K562 (cell line): ENCODE measurements around the gene CASP2. TPM values are rescaled to one million over a fixed set of nuclear protein-coding genes. Genes with fewer than 3 reads are reported as not detected.
A peak's percentile ranks its signal among the peaks of the same experiment; 100 is the strongest.

Experiments
- ATAC-seq: fragments of 200-7000 bp; cut with Tn5 transposase; 3 replicates; pipeline ENCODE4 v1.9.1; 2020; ENCODE audit warnings: moderate library complexity
- BruUV-seq: library from RNA; stranded (reverse); fragments of 400-500 nt; replicated peaks from 2 replicates; lab custom pipeline; 2021; lab: Mats Ljungman, UMichigan
- CTCF ChIA-PET: fragments of 300-600 bp; formaldehyde crosslinking; extraction: SDS; loops from one replicate; lab custom pipeline; 2021; ENCODE audit warnings: low intra/inter-chr PET ratio; lab: Yijun Ruan, JAX
- POLR2A ChIA-PET: fragments of 300-600, 350-650 bp; sonication (Branson Sonifier 250); formaldehyde crosslinking; extraction: SDS; loops from one replicate; lab custom pipeline; 2021; ENCODE audit warnings: antibody characterized with exemption, inconsistent platforms; lab: Yijun Ruan, JAX
- DNase-seq, 4 experiments: peaks; one replicate each; pipeline versions ENCODE4 v3.0.0 to v3.0.0-alpha.2; 2011 to 2018; ENCODE audit warnings: low spot score in 3 of 4, mixed read lengths in 3 of 4; ENCODE audit errors: extremely low read depth in 1 of 4
- FAIRE-seq: peaks from 2 replicates; lab custom pipeline; 2011; peaks lifted over from hg19 to GRCh38; lab: Jason Lieb, UNC
- H2AFZ ChIP-seq: 2 replicates; pipeline ENCODE4 v1.6.0; 2011; ENCODE audit warnings: low read depth, low read length, control low read depth, inconsistent platforms
- H3K27ac ChIP-seq: fragments of 200-600 bp; 3 replicates; pipeline ENCODE4 v1.8.0; 2011; ENCODE audit warnings: low read depth, mild to moderate bottlenecking, control low read depth, inconsistent platforms, low read length, moderate library complexity, mixed read lengths; ENCODE audit errors: extremely low read depth
- H3K27me3 ChIP-seq, 2 experiments: fragments of 300-600 bp in 1 of 2; 2 replicates in 1 of 2; 3 replicates in 1 of 2; pipeline versions ENCODE4 v1.6.0 to v1.8.0; 2011; ENCODE audit warnings: inconsistent platforms in 2 of 2, low read length in 2 of 2, mild to moderate bottlenecking in 1 of 2, mixed read lengths in 1 of 2, moderate library complexity in 1 of 2; ENCODE audit not compliant: control insufficient read depth in 2 of 2, insufficient read depth in 2 of 2
- H3K36me3 ChIP-seq: fragments of 300-600 bp; 3 replicates; pipeline ENCODE4 v1.8.0; 2011; ENCODE audit warnings: mild to moderate bottlenecking, low read length, inconsistent platforms; ENCODE audit not compliant: control insufficient read depth, insufficient read depth
- H3K4me1 ChIP-seq, 2 experiments: fragments of 200-600 bp in 1 of 2; replicated peaks in 1 of 2; 2 replicates in 1 of 2; 3 replicates in 1 of 2; pipeline versions ENCODE4 v1.5.1 to v1.8.0; 2011; ENCODE audit warnings: inconsistent platforms in 2 of 2, low read length in 2 of 2, mild to moderate bottlenecking in 1 of 2, mixed read lengths in 1 of 2, moderate library complexity in 1 of 2; ENCODE audit not compliant: control insufficient read depth in 2 of 2, insufficient read depth in 2 of 2
- H3K4me2 ChIP-seq: 2 replicates; pipeline ENCODE4 v1.6.1; 2011; ENCODE audit warnings: low read length, control low read depth, inconsistent platforms, mixed read lengths; ENCODE audit not compliant: insufficient read depth
- H3K4me3 ChIP-seq: fragments of 200-600 bp; sonication (generic), shearing (Covaris generic); 2 replicates; pipeline ENCODE4 v1.5.1; 2016; ENCODE audit warnings: control low read depth, inconsistent platforms
- H3K79me2 ChIP-seq: fragments of 200-600 bp; 3 replicates; pipeline ENCODE4 v1.8.0; 2011; ENCODE audit warnings: low read length, inconsistent platforms; ENCODE audit not compliant: control insufficient read depth, insufficient read depth
- H3K9ac ChIP-seq, 2 experiments: 2 replicates each; pipeline versions ENCODE4 v1.6.0 to v1.6.1; 2011; ENCODE audit warnings: low read depth in 2 of 2, low read length in 2 of 2, control low read depth in 1 of 2, inconsistent platforms in 1 of 2, mild to moderate bottlenecking in 1 of 2, mixed read lengths in 1 of 2; ENCODE audit not compliant: insufficient read depth in 1 of 2
- H3K9me1 ChIP-seq: one replicate; pipeline ENCODE4 v1.6.0; 2011; ENCODE audit warnings: inconsistent platforms, mild to moderate bottlenecking, low read length, moderate library complexity; ENCODE audit not compliant: control insufficient read depth, insufficient read depth
- H3K9me3 ChIP-seq: replicated peaks from 2 replicates; pipeline ENCODE4 v1.5.1; 2011; ENCODE audit warnings: low read depth, low read length, inconsistent platforms; ENCODE audit not compliant: control insufficient read depth, insufficient read depth
- H4K20me1 ChIP-seq: replicated peaks from 2 replicates; pipeline ENCODE4 v1.6.1; 2011; ENCODE audit warnings: low read length, inconsistent platforms, mixed read lengths; ENCODE audit not compliant: control insufficient read depth, insufficient read depth
- HNRNPK ChIP-seq: fragments of 200-400 bp; formaldehyde crosslinking; IDR thresholded peaks from one replicate; pipeline ENCODE4 v1.6.1; 2018; ENCODE audit warnings: mild to moderate bottlenecking, low read depth, low read length; ENCODE audit not compliant: poor library complexity, severe bottlenecking
- NFYB ChIP-seq: IDR thresholded peaks from 2 replicates; pipeline ENCODE4 v1.6.1; 2011; ENCODE audit warnings: mild to moderate bottlenecking, moderate library complexity; ENCODE audit not compliant: insufficient read length; ENCODE audit errors: extremely low read depth
- SMARCE1 ChIP-seq: fragments of 450-650 bp; IDR thresholded peaks from 2 replicates; pipeline ENCODE4 v1.7.1; 2016; ENCODE audit warnings: mild to moderate bottlenecking
- THRA ChIP-seq: fragments of 450-650 bp; IDR thresholded peaks from 2 replicates; pipeline ENCODE4 v1.6.1; 2017; ENCODE audit warnings: mild to moderate bottlenecking, moderate library complexity
- TRIM25 ChIP-seq: fragments of 450-650 bp; IDR thresholded peaks from 2 replicates; pipeline ENCODE4 v1.7.0; 2016; ENCODE audit warnings: borderline replicate concordance
- WGBS: fragments of 100-300 bp; shearing (Covaris generic); methylation state at CpG from one replicate; pipeline ENCODE4 v1.1.6; 2016; ENCODE audit warnings: low coverage, mixed read lengths; ENCODE audit not compliant: insufficient coverage; ENCODE audit errors: missing lambda C conversion rate; 5-methylcytosine and 5-hydroxymethylcytosine counted together
- in situ Hi-C: fragments of 300-500 bp; cut with MboI; formaldehyde crosslinking; loops from 4 replicates; pipeline ENCODE4 v1.15.0; 2018; ENCODE audit warnings: inconsistent platforms, mixed read lengths
- intact Hi-C: fragments of 100-400 bp; cut with micrococcal nuclease; formaldehyde crosslinking; loops from 2 replicates; pipeline ENCODE4 v1.14.2; 2022
- polyA plus RNA-seq, 8 experiments: library from polyadenylated mRNA; depleted of rRNA in 4 of 8; stranded (reverse) in 5 of 8; unstranded in 3 of 8; fragments of >200 nt; fragmentation: Nextera tagmentation in 2 of 8; fragmentation: Illumina TruSeq in 1 of 8; extraction: Ambion mirVana in 2 of 8; extraction: Trizol in 1 of 8; gene quantifications; 2 replicates each; pipeline versions ENCODE4 v1.2.1 to v1.2.3, GENCODE V29; 2011 to 2014; ENCODE audit warnings: inconsistent platforms in 1 of 8, missing spikeins in 1 of 8
- total RNA-seq, 7 experiments: library from RNA; depleted of rRNA in 6 of 7; stranded (reverse); fragments of >200 nt in 6 of 7; fragmentation: Illumina TruSeq in 2 of 7; extraction: Trizol in 2 of 7; gene quantifications; 2 replicates each; pipeline versions ENCODE4 v1.2.1 to v1.2.3, GENCODE V29; 2011 to 2021; ENCODE audit warnings: low replicate concordance in 1 of 7

Gene CASP2
- total and polyA plus RNA-seq, 9 of the 15 experiments (the other 6 are each of a cell fraction or from before 2014, with no cell fraction given) = 18.8 to 64.9 (median 24.1) TPM

GRCh38 chr7:143248761-143249354 is 39.3 kb upstream of the CASP2 start:
- intact Hi-C loops = no loop called here
- Histone ChIP-seq H3K27ac (no peak overlapping the region), H3K4me3 (no peak overlapping the region), H4K20me1 (no peaks in the 10 kb centered on the region), H2AFZ (no peak overlapping the region), H3K9me1 (no peaks in the 10 kb centered on the region), H3K9me3 (peaks cover 12% of the 10 kb centered on the region; the same call in 1 of the 2 replicates), H3K9ac (no peak overlapping the region)
- ATAC-seq = peak; percentile 20; the same call in 1 of the 3 replicates
- no peak for TF ChIP-seq TRIM25
- no peak for TF ChIP-seq SMARCE1
- TF ChIP-seq NFYB = no peak
- TF ChIP-seq HNRNPK = no peak
- TF ChIP-seq THRA = no peak
- TF ChIP-seq, all 486 proteins: peak for 0
- POLR2A ChIA-PET = interaction anchor here (1.4 kb wide), 1 partner anchor 8 kb away, joined by 9 read pairs; no protein-coding TSS in a partner anchor
- Histone ChIP-seq H3K27me3 (no peaks in the 10 kb centered on the region; a peak in 1 of 5 replicates), H3K4me1 (no peaks in the 10 kb centered on the region), H3K4me2 (no peak overlapping the region), H3K36me3 (no peaks in the 10 kb centered on the region), H3K79me2 (no peaks in the 10 kb centered on the region)
- no peak for FAIRE-seq
- CTCF ChIA-PET = no interaction called here
- 46% methylated on average over 2 of the region's 2 CpGs for WGBS
- DNase-seq = no peak
- in situ Hi-C loops = loop anchor here (10.0 kb wide), 1 partner anchor 56 kb away; no protein-coding TSS in a partner anchor
- no TSS peak for BruUV-seq
